ENCODE data around the gene PAPOLG. TPM values are rescaled to one million over a fixed set of nuclear protein-coding genes. Genes with fewer than 3 reads are reported as not detected.

Gene PAPOLG
- total RNA-seq, 3 donors from 2014 or later (not counting 1 experiment from before 2014, with no cell fraction given): 19.6 to 25.4 (median 19.8) TPM

DNA sequence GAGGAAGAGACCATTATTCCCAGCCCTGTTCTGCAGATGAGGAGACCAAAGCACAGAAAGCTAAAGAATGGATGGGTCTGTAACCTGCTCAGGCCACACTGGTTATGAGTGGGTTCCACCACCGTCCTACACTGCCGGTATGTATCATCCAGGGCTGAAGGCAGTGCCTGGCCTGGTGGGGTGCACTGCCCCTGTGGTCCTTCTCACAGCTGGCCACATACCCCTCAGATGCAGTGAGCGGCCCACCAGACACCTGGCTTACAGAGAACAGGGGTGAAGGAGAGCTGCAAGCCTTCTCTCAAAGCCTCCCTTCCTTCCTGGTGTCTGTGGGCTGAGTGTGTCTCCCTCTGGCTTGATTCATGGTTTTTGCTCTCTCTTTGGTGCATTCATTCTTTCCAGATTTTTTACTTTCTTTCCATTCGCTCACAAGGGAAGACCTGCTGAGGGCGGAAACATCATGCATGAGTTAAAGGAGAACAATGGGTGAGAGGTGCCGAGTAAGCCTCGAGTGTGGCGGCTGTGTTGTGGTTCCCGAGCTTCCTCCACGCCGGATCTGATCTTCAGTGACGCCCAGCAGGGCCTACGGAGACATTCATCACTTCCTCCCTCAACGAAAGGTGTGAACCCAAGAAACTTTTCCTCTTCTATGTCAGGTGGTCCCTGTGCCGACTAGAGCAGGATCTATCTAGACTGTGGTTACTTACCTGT is 63.2 kb downstream of the PAPOLG start:
- Mint-ChIP-seq H3K36me3 (no peaks in the 10 kb centered on the region), H3K27ac (peak overlapping the region; percentile 95 to 98), H3K27me3 (ENCODE audit: low read depth in 2 of 2) (no peaks in the 10 kb centered on the region), H3K4me3 (peak overlapping the region; percentile 81), H3K4me1 (peaks cover 38 to 49% of the 10 kb centered on the region in 2 donors), H3K9me3 (no peaks in the 10 kb centered on the region)
- 27% methylated on average over 15 of the region's 15 CpGs for WGBS (ENCODE audit: insufficient coverage)
- ATAC-seq (peak; percentile 89 to 93 (median 93)), DNase-seq (peak; percentile 79 to 95)
- Histone ChIP-seq H3K27me3 (ENCODE audit: control insufficient read depth, insufficient read depth, low read length) (no peaks in the 10 kb centered on the region), H3K4me3 (ENCODE audit: low read length) (no peak overlapping the region), H3K36me3 (ENCODE audit: control insufficient read depth, insufficient read depth, low read length) (no peaks in the 10 kb centered on the region), H3K4me1 (ENCODE audit: control insufficient read depth, insufficient read depth, low read length) (peaks cover 36% of the 10 kb centered on the region), H3K27ac (ENCODE audit: low read length) (peak overlapping the region; percentile 73), H3K9me3 (ENCODE audit: control insufficient read depth, insufficient read depth, low read length) (peaks cover 3% of the 10 kb centered on the region)
- no peak for TF ChIP-seq CTCF (IDR thresholded peaks at IDR 0.05)
- intact Hi-C loops (cut with micrococcal nuclease): loop anchor here (1.0 to 2.0 kb wide), 4 partner anchors 23 to 179 kb away; partner anchors contain the start of gene REL

- Mint-ChIP-seq H3K27me3 (ENCODE audit: low read depth in 2 of 2) (no peaks in the 10 kb centered on the region), H3K4me1 (peaks cover 38 to 49% of the 10 kb centered on the region in 2 donors), H3K9me3 (no peaks in the 10 kb centered on the region), H3K36me3 (no peaks in the 10 kb centered on the region), H3K27ac (peak overlapping the region; percentile 95 to 98), H3K4me3 (peak overlapping the region; percentile 81)
- no peaks in the 10 kb centered on the region for H3K27me3 ChIP-seq (ENCODE audit: control insufficient read depth, insufficient read depth, low read length)
- peaks cover 3% of the 10 kb centered on the region for H3K9me3 ChIP-seq (ENCODE audit: control insufficient read depth, insufficient read depth, low read length)
- intact Hi-C loops (cut with micrococcal nuclease): loop anchor here (1.0 to 2.0 kb wide), 4 partner anchors 23 to 178 kb away; partner anchors contain the start of gene REL
- ATAC-seq (no peak), DNase-seq (no peak)
- 85% methylated on average over 13 of the region's 13 CpGs for WGBS (ENCODE audit: insufficient coverage)
- H3K4me1 ChIP-seq (ENCODE audit: control insufficient read depth, insufficient read depth, low read length): peaks cover 36% of the 10 kb centered on the region
- H3K27ac ChIP-seq (ENCODE audit: low read length): peak overlapping the region; percentile 73
- TF ChIP-seq CTCF (IDR thresholded peaks at IDR 0.05): no peak
- no peaks in the 10 kb centered on the region for H3K36me3 ChIP-seq (ENCODE audit: control insufficient read depth, insufficient read depth, low read length)
- H3K4me3 ChIP-seq (ENCODE audit: low read length): no peak overlapping the region
Measured at GRCh38 chr2:60819936-60820335, 63.9 kb downstream of the PAPOLG start.

- 97% methylated on average over 10 of the region's 12 CpGs for WGBS (ENCODE audit: insufficient coverage)
- H3K9me3 ChIP-seq (ENCODE audit: control insufficient read depth, insufficient read depth, low read length): peaks cover 3% of the 10 kb centered on the region
- DNase-seq (no peak), ATAC-seq (no peak)
- peaks cover 38 to 49% of the 10 kb centered on the region in 2 donors for H3K4me1 Mint-ChIP-seq
- intact Hi-C loops (cut with micrococcal nuclease): no loop called here
- no peaks in the 10 kb centered on the region for H3K9me3 Mint-ChIP-seq
- H3K27ac Mint-ChIP-seq: peak overlapping the region; percentile 95 to 98
- H3K36me3 Mint-ChIP-seq: no peaks in the 10 kb centered on the region
- H3K4me3 ChIP-seq (ENCODE audit: low read length): no peak overlapping the region
- H3K4me1 ChIP-seq (ENCODE audit: control insufficient read depth, insufficient read depth, low read length): peaks cover 36% of the 10 kb centered on the region
- peak overlapping the region; percentile 50 for H3K4me3 Mint-ChIP-seq
- no peak for TF ChIP-seq CTCF (IDR thresholded peaks at IDR 0.05)
- H3K36me3 ChIP-seq (ENCODE audit: control insufficient read depth, insufficient read depth, low read length): no peaks in the 10 kb centered on the region
- H3K27me3 Mint-ChIP-seq (ENCODE audit: low read depth in 2 of 2): no peaks in the 10 kb centered on the region
- H3K27me3 ChIP-seq (ENCODE audit: control insufficient read depth, insufficient read depth, low read length): no peaks in the 10 kb centered on the region
- H3K27ac ChIP-seq (ENCODE audit: low read length): peak overlapping the region; percentile 73
Measured at GRCh38 chr2:60820416-60821132, 64.5 kb downstream of the PAPOLG start.
